Measurements from ENCODE around the gene TRIP4. TPM values are rescaled to one million over a fixed set of nuclear protein-coding genes. Genes with fewer than 3 reads are reported as not detected.
A peak's percentile ranks its signal among the peaks of the same experiment; 100 is the strongest.

TRIP4 gene
- total RNA-seq, 4 donors from 2014 or later = 9.9 to 13.2 (median 11.8) TPM

DNA sequence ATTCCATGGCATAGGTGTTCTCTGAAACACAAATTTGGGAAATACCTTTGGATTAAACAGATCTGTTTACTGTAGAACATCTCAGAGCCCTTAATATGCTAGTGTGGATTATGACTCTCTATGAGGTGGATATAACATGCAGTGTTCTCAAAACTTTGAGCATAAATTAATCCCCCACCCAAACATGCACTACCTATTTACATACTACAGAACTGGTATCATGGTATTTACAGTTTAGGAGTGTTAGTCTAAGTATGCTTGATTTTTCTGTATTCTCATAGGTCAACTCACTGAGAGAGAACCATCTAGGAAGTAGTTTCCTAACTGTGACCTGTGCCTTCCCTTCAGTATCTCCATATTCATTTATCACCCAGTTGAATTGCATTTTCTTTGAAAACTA lies 41.8 kb downstream of the TRIP4 start:
- intact Hi-C loops (cut with DNase I) = no loop called here
- peaks cover 4 to 59% (median 38%) of the 10 kb centered on the region in 4 donors for H3K36me3 ChIP-seq

DNA sequence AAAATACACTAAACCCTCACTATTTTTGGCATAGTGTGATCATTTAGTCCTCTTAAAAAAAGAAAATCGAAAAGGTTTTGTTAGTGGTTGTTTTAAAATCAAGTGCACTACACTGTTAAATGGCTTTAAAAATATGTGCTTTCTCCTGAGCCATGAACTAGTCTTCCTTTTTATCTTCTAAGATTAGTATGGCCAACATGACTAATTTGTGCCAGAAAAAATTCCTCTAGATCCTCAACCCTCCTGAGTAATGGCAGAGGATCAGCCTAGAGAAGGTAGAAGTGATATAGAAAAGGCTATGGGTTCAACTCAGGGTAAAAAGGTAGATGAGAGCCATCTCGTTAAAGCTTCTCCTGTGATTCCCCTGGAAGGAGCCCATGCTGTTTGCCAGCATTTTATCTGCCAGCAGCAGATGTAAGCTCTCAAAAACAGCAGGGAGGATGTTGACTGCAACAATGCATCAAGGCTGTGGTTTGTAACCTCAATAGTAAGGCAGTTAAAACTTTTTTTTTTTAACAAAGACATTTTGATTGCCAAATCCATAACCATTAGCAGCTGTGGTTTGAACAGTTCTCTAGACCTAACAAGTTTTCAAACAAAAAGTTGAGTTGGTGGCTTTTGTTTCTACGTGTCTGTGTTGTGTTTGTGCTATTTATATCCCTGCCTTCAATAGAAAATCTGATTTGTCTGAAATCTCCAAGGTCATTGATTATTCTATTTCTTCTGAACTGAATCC lies 42.5 kb downstream of the TRIP4 start:
- no peak for DNase-seq (ENCODE audit: extremely low spot score)
- WGBS = 13% methylated on average over 3 of the region's 3 CpGs
- H3K4me3 ChIP-seq = no peak overlapping the region
- intact Hi-C loops (cut with DNase I) = no loop called here
- H3K9me3 ChIP-seq = no peaks in the 10 kb centered on the region
- H3K27me3 ChIP-seq = no peaks in the 10 kb centered on the region
- peaks cover 6 to 23% (median 14%) of the 10 kb centered on the region in 4 donors for H3K4me1 ChIP-seq
- peaks cover 4 to 51% (median 31%) of the 10 kb centered on the region in 4 donors for H3K36me3 ChIP-seq
- TF ChIP-seq, protein P1, sequence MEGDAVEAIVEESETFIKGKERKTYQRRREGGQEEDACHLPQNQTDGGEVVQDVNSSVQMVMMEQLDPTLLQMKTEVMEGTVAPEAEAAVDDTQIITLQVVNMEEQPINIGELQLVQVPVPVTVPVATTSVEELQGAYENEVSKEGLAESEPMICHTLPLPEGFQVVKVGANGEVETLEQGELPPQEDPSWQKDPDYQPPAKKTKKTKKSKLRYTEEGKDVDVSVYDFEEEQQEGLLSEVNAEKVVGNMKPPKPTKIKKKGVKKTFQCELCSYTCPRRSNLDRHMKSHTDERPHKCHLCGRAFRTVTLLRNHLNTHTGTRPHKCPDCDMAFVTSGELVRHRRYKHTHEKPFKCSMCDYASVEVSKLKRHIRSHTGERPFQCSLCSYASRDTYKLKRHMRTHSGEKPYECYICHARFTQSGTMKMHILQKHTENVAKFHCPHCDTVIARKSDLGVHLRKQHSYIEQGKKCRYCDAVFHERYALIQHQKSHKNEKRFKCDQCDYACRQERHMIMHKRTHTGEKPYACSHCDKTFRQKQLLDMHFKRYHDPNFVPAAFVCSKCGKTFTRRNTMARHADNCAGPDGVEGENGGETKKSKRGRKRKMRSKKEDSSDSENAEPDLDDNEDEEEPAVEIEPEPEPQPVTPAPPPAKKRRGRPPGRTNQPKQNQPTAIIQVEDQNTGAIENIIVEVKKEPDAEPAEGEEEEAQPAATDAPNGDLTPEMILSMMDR (IDR thresholded peaks at IDR 0.05) = no peak
- TF ChIP-seq POLR2A (IDR thresholded peaks at IDR 0.05; ENCODE audit: low read depth) = no peak
- TF ChIP-seq POLR2AphosphoS5 (IDR thresholded peaks at IDR 0.05) = peak; percentile 44 to 62
- peak overlapping the region in 3 of 4 donors; percentile 8 to 15 (median 12) for H3K27ac ChIP-seq (replicated peaks in 1 of 4)

More for the DNA sequence above, 41.8 kb downstream of the TRIP4 start:
- TF ChIP-seq POLR2AphosphoS5 (IDR thresholded peaks at IDR 0.05) (no peak), POLR2A (IDR thresholded peaks at IDR 0.05; ENCODE audit: low read depth) (no peak), EP300 (IDR thresholded peaks at IDR 0.05) (no peak)
- TF ChIP-seq, protein P1 (IDR thresholded peaks at IDR 0.05) = no peak
- no peak overlapping the region for H3K4me3 ChIP-seq
- peaks cover 6 to 23% (median 14%) of the 10 kb centered on the region in 4 donors for H3K4me1 ChIP-seq
- no peaks in the 10 kb centered on the region for H3K27me3 ChIP-seq
- H3K9me3 ChIP-seq = no peaks in the 10 kb centered on the region
- H3K27ac ChIP-seq (replicated peaks in 1 of 4) = peak overlapping the region in 3 of 4 donors; percentile 8 to 15 (median 12)
- no peak for DNase-seq (ENCODE audit: extremely low spot score)

DNA sequence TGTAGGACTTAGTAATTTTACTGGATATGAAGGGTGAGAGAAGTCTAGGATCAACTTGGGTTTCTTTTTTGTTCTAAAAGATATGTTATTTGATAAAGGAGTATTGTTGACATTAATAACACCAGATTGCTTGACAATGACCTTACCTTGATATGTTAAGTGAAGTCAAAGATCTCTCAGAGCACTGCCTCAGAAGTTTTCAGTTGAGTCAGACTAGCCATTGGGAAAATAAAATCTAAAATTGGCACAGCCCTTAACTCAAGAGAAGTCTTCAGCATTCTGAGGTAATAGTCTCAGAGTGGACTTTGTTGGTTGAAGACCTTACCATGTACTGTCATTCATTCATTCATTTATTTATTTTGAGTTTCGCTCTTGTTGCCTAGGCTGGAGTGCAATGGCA lies 50.3 kb downstream of the TRIP4 start:
- Histone ChIP-seq H3K9me3 (no peaks in the 10 kb centered on the region), H3K27ac (replicated peaks in 1 of 4) (no peak overlapping the region), H3K36me3 (peaks cover 0 to 15% (median 7%) of the 10 kb centered on the region in 4 donors), H3K27me3 (no peaks in the 10 kb centered on the region), H3K4me1 (peaks cover 0 to 2% (median 0%) of the 10 kb centered on the region in 4 donors), H3K4me3 (no peak overlapping the region)
- WGBS = 100% methylated on average over 1 of the region's 1 CpG
- TF ChIP-seq EP300 (IDR thresholded peaks at IDR 0.05) (no peak), POLR2A (IDR thresholded peaks at IDR 0.05; ENCODE audit: low read depth) (no peak), POLR2AphosphoS5 (IDR thresholded peaks at IDR 0.05) (no peak)
- TF ChIP-seq, protein P1 (IDR thresholded peaks at IDR 0.05) = no peak
- intact Hi-C loops (cut with DNase I) = no loop called here
- no peak for DNase-seq (ENCODE audit: extremely low spot score)

DNA sequence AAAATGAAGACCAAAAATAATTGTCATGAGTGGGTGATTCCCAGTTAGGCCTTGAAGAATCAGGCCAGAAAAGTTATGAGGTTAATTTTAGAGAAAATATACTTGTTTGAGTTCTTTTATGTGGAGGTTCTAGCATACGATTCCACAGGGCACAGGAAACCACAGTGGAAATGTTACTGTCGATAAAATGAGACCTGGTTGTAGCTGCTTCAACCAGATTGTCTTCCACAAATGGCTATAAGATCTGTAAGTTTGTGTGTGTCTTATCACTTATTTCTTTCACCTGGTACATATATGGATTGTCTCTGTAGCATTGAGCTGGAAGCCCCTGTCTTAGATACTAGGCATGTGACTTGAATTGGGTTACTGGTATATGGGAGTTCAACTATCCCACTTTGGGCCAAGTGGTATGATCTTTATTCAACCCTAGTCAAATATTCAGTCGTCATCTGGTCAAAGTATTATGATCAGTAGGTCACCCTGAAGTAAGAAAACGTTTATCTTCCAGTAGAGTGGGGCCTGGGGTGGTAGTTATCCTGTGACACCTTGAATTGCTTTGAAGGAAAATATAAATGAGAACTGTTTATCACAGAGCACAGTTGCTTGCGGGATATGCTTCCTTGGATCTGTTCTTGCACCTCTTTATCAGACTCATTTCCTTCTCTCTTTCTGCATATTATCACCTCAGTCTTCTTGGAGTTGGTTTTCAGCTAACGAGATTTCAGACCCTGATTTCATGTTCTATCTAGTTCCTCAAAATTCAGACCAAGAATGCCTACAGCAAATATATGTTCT lies 51.2 kb downstream of the TRIP4 start:
- no peaks in the 10 kb centered on the region for H3K9me3 ChIP-seq
- H3K4me3 ChIP-seq = no peak overlapping the region
- 77% methylated on average over 6 of the region's 6 CpGs for WGBS
- H3K27ac ChIP-seq (replicated peaks in 1 of 4) = no peak overlapping the region
- no peak for DNase-seq (ENCODE audit: extremely low spot score)
- H3K27me3 ChIP-seq = no peaks in the 10 kb centered on the region
- intact Hi-C loops (cut with DNase I) = no loop called here
- H3K4me1 ChIP-seq = peaks cover 3 to 10% (median 8%) of the 10 kb centered on the region in 4 donors
- no peak for TF ChIP-seq POLR2A (IDR thresholded peaks at IDR 0.05; ENCODE audit: low read depth)
- TF ChIP-seq POLR2AphosphoS5 (IDR thresholded peaks at IDR 0.05) = no peak
- TF ChIP-seq, protein P1 (IDR thresholded peaks at IDR 0.05) = no peak
- TF ChIP-seq EP300 (IDR thresholded peaks at IDR 0.05) = no peak
- H3K36me3 ChIP-seq = peaks cover 0 to 8% (median 3%) of the 10 kb centered on the region in 4 donors

Data from esophagus muscularis mucosa (tissue), 4 donors.